ENCODE measurements around the gene RIN2. TPM values are rescaled to one million over a fixed set of nuclear protein-coding genes. Genes with fewer than 3 reads are reported as not detected.

The RIN2 gene
- total and polyA plus RNA-seq, 2 of the 13 experiments (the other 11 are each of a cell fraction or from before 2014, with no cell fraction given), result 2.5 to 5.1 TPM

DNA sequence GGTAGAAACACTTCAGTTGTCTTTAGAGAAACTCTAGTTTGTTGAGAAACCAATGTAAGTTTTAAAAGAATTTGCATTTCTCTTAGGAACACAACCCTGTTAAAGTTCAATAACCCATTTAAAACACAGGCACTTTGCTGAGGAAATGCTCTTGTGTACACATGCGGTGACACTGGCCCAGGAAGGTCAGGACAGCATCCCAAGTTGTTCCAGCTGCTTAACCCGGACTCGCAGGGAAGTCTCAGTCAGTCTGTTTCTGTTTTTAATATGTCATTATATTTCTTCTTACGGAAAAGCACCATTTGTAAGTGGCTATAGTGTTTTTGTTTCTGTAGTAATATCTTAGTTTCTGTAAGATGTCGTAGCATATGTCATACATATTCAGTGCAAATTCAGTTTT is 36.9 kb downstream of the RIN2 start:
- no peaks in the 10 kb centered on the region for H3K4me1 ChIP-seq (ENCODE audit: insufficient read depth, low read length)
- TF ChIP-seq FOXA1 (IDR thresholded peaks at IDR 0.05) (no peak), FOXA1 (CRISPR knock-in tag; IDR thresholded peaks at IDR 0.05) (peak; percentile 52; the same call in 1 of the 2 replicates), FOXA3 (CRISPR knock-in tag; IDR thresholded peaks at IDR 0.05) (peak; percentile 56; the same call in 1 of the 2 replicates), KDM5B (CRISPR knock-in tag; IDR thresholded peaks at IDR 0.05; ENCODE audit: borderline replicate concordance) (no peak), ZSCAN12 (CRISPR knock-in tag; IDR thresholded peaks at IDR 0.05) (no peak)
- TF ChIP-seq, protein P1, sequence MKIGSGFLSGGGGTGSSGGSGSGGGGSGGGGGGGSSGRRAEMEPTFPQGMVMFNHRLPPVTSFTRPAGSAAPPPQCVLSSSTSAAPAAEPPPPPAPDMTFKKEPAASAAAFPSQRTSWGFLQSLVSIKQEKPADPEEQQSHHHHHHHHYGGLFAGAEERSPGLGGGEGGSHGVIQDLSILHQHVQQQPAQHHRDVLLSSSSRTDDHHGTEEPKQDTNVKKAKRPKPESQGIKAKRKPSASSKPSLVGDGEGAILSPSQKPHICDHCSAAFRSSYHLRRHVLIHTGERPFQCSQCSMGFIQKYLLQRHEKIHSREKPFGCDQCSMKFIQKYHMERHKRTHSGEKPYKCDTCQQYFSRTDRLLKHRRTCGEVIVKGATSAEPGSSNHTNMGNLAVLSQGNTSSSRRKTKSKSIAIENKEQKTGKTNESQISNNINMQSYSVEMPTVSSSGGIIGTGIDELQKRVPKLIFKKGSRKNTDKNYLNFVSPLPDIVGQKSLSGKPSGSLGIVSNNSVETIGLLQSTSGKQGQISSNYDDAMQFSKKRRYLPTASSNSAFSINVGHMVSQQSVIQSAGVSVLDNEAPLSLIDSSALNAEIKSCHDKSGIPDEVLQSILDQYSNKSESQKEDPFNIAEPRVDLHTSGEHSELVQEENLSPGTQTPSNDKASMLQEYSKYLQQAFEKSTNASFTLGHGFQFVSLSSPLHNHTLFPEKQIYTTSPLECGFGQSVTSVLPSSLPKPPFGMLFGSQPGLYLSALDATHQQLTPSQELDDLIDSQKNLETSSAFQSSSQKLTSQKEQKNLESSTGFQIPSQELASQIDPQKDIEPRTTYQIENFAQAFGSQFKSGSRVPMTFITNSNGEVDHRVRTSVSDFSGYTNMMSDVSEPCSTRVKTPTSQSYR (CRISPR knock-in tag; IDR thresholded peaks at IDR 0.05; ENCODE audit: borderline replicate concordance), result no peak
- 36% methylated on average over 5 of the region's 5 CpGs for WGBS (ENCODE audit: low lambda C conversion rate)
- in situ Hi-C loops (cut with HindIII; ENCODE audit: extremely low pct_ligation_motif_present, low pct_unique_long_range_greater_than_20kb) (loop anchor here (5.0 kb wide), 1 partner anchor 103 kb away; no protein-coding TSS in a partner anchor), intact Hi-C loops (cut with micrococcal nuclease; ENCODE audit: unreplicated experiment) (no loop called here)
- CTCF ChIA-PET (ENCODE audit: low intra/inter-chr PET ratio, low total read pairs), result no interaction called here
- POLR2A ChIA-PET, result no interaction called here
- FAIRE-seq (no peak), DNase-seq (ENCODE audit: low spot score) (no peak), ATAC-seq (no peak)
- no peak overlapping the region for H2AFZ ChIP-seq (ENCODE audit: low read length)
- no TSS peak for BruUV-seq (replicated peaks)
- H3K9me3 ChIP-seq (ENCODE audit: low read length), result no peaks in the 10 kb centered on the region
- H3K27me3 ChIP-seq (ENCODE audit: control insufficient read depth in 1 of 2, insufficient read depth in 2 of 2, low read length in 2 of 2), result no peaks in the 10 kb centered on the region
- H4K20me1 ChIP-seq (ENCODE audit: insufficient read depth, low read length), result no peaks in the 10 kb centered on the region
- no peaks in the 10 kb centered on the region for H3K79me2 ChIP-seq (ENCODE audit: insufficient read depth, low read length)
- H3K27ac ChIP-seq (ENCODE audit: extremely low read length, insufficient read depth, low read length), result no peak overlapping the region
- H3K4me2 ChIP-seq (ENCODE audit: low read depth, low read length), result no peak overlapping the region
- no peak overlapping the region for H3K4me3 ChIP-seq (replicated peaks in 1 of 3; ENCODE audit: insufficient read depth in 1 of 3, low read depth in 2 of 3, low read length in 3 of 3)
- H3K9ac ChIP-seq (ENCODE audit: insufficient read depth, low read depth, low read length), result no peak overlapping the region
- no peaks in the 10 kb centered on the region for H3K36me3 ChIP-seq (replicated peaks in 1 of 2; ENCODE audit: control insufficient read depth in 1 of 2, insufficient read depth in 2 of 2, low read length in 2 of 2)

DNA sequence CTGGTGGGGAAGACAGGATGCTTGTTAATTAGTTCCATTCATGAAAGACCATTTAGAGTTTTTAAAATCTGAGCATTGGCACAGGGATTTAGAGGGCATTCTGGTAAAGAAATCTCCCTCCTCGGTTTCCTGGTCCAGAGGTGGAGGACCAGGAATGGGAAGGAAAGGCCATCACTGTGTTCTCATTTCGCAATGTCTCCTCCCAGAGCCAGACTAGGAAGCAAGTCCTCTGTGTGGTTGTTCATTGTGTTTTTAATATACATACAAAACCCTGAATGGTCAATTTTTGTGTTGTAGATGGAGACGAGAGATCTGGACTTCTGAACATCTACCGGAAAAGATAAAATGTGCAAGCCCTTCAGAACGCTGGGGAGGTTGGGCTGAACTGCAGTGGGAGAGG is 41.3 kb downstream of the RIN2 start:
- H3K27me3 ChIP-seq (ENCODE audit: control insufficient read depth in 1 of 2, insufficient read depth in 2 of 2, low read length in 2 of 2), result no peaks in the 10 kb centered on the region
- WGBS (ENCODE audit: low lambda C conversion rate), result 59% methylated on average over 5 of the region's 5 CpGs
- no TSS peak for BruUV-seq (replicated peaks)
- H3K79me2 ChIP-seq (ENCODE audit: insufficient read depth, low read length), result no peaks in the 10 kb centered on the region
- H2AFZ ChIP-seq (ENCODE audit: low read length), result no peak overlapping the region
- in situ Hi-C loops (cut with HindIII; ENCODE audit: extremely low pct_ligation_motif_present, low pct_unique_long_range_greater_than_20kb) (loop anchor here (5.0 kb wide), 1 partner anchor 107 kb away; no protein-coding TSS in a partner anchor), intact Hi-C loops (cut with micrococcal nuclease; ENCODE audit: unreplicated experiment) (no loop called here)
- POLR2A ChIA-PET, result no interaction called here
- FAIRE-seq, result no peak
- ATAC-seq, result no peak
- no peak for DNase-seq (ENCODE audit: low spot score)
- TF ChIP-seq DR1 (CRISPR knock-in tag; IDR thresholded peaks at IDR 0.05), result no peak
- TF ChIP-seq CEBPB (IDR thresholded peaks at IDR 0.05; ENCODE audit: borderline replicate concordance, low read depth, low read length), result peak; percentile 82
- H3K36me3 ChIP-seq (replicated peaks in 1 of 2; ENCODE audit: control insufficient read depth in 1 of 2, insufficient read depth in 2 of 2, low read length in 2 of 2), result no peaks in the 10 kb centered on the region
- H3K9me3 ChIP-seq (ENCODE audit: low read length), result no peaks in the 10 kb centered on the region
- H4K20me1 ChIP-seq (ENCODE audit: insufficient read depth, low read length), result no peaks in the 10 kb centered on the region
- H3K9ac ChIP-seq (ENCODE audit: insufficient read depth, low read depth, low read length), result no peak overlapping the region
- no peak overlapping the region for H3K27ac ChIP-seq (ENCODE audit: extremely low read length, insufficient read depth, low read length)
- no peak overlapping the region for H3K4me3 ChIP-seq (replicated peaks in 1 of 3; ENCODE audit: insufficient read depth in 1 of 3, low read depth in 2 of 3, low read length in 3 of 3)
- CTCF ChIA-PET (ENCODE audit: low intra/inter-chr PET ratio, low total read pairs), result no interaction called here
- no peaks in the 10 kb centered on the region for H3K4me1 ChIP-seq (ENCODE audit: insufficient read depth, low read length)
- no peak overlapping the region for H3K4me2 ChIP-seq (ENCODE audit: low read depth, low read length)

Measured in HepG2 (cell line).